NCI-H748 (cell line): Measurements from ENCODE around the gene CARD11.

Source experiments
- DNase-seq: peaks from one replicate; lab custom pipeline; 2025; ENCODE audit not compliant: unreplicated experiment; lab: John Stamatoyannopoulos, UW

CARD11 gene

DNA sequence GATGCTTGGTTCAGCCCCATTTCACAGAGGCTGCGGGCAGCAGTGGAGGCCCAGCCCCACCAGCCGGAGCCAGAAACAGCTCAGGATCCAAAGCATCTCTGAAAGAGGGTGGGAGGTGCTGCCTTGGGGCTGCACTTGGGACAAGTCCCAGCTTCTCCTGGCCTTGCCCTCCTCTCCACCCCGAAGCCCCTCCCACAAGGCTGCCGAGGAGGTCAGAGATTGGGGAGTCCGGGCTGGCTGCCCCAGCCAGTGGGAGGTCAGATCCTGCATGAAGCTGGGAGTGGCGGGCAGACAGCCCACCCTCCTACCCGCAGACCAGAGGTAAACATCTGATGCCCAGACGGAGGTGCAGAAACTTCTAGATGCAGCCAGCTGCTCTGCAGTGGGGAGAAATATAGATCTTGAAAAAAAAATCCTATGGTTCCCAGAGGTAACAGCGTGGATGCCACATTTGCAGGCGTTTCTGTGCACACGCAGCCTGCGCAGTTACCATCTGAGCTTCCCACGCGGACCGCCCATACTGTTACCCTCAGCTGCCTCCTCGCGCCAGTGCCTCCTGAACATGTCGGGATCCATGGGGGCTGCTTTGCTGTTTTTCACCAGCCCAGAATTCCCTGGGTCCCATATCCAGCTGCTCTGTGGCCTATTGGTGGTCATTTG is 162.7 kb downstream of the CARD11 start:
- DNase-seq: no peak

DNA sequence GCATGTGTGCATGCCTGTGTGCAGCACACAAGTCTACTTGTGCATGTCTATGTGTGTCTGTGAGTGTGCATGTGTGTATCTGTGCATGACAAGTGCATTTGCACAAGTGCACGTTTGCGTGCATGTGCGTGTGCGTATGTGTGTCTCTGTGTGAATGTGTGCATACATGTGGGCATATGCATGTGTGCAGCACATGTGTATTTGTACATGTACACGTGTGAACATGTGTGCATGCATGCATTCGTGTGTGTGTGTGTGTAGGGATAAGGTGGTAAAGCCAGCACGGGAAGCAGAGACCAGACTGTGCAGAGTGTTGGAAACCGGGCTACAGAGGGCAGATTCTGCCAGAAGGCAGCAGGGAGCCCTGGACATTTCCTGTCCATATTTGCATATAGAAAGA is 163.6 kb downstream of the CARD11 start:
- DNase-seq: no peak

DNA sequence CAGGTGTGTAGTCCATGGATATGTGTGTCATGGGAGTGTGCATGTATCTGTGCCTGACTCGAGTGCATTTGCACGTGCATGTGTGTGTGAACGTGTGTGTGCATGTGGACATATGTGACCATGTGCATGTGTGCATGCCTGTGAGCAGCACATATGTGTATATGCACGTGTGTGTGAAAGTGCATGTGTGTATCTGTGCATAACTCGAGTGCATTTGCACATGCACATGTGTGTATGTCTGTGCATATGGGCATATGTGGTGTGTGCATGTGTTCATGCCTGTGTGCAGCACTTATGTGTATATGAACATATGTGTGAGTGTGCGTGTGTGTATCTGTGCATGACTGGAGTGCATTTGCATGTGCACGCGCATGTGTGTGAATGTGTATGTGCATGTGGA is 164.3 kb downstream of the CARD11 start:
- no peak for DNase-seq

GRCh38 chr7:2878306-2878705 is 165.4 kb downstream of the CARD11 start:
- no peak for DNase-seq

- peak; percentile 64 for DNase-seq
Observed at GRCh38 chr7:2876031-2876731, 167.5 kb downstream of the CARD11 start.

GRCh38 chr7:2873686-2874551 is 169.7 kb downstream of the CARD11 start:
- DNase-seq: peak; percentile 37

DNA sequence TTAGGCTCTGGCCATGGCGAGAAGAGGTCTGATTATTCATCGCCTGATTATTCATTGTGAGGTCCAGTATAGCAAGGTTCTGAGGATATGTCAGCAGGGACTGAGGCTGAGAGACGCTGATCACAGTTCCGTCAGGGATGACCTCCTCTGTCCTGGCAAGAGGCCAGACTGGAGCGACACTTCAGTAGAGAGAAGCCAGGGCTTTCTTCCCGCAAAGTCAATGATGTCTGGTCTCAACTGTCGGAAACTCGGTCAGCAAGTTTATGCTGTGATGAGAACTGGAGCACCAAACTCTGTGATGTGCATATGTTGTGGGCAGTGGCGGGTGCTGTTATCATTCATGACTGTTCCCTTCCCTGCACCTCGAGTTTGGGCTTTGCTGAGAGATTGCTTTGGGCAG is 170.5 kb downstream of the CARD11 start:
- peak; percentile 64 for DNase-seq

DNA sequence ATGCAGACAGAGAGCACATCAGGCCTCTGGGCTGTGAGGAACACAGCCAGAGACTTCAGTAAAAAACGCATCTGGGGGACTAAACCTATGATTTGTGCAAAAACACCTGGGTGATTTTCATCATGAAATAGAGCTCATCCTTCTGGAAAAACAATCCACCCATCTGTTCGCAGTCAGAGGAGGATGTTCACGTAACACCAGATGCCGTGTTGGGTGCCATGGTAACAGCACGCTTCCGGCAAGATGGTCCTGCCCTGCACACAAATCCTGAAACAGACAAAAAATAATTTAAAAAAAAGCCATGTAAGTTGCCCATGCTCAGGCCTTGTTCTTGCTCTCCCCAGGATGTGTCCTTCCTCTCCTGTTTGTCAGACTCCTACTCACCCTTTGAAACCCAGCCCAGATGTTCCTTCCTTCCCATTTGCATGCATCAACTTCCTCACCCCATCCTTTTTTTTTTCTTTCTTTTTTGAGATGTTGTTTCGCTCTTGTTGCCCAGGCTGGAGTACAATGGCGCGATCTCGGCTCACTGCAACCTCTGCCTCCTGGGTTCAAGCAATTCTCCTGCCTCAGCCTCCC is 171.3 kb downstream of the CARD11 start:
- peak; percentile 86 for DNase-seq

- peak; percentile 41 for DNase-seq
Observed at GRCh38 chr7:2870471-2870931, 173.2 kb downstream of the CARD11 start.

DNA sequence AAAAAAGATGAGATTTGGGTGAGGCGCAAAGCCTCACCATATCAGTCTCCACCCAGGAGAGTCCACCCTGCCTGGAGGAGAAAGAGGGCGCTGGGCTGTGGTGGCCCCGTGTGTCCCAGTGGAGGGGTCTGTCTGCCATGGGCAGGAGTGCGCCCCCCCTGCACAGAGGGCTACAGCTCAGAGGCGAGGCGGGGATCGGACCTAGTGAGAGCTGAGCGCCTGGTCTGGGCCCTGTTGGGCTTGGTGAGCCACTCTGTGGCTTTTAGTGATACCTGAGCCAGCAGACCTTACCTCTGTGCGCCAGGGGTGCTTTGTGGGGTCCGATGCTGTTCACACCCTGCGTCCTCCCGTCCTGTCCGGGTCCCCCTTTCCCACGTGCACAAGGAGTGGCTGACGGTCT is 173.7 kb downstream of the CARD11 start:
- no peak for DNase-seq

- no peak for DNase-seq
Observed at GRCh38 chr7:2866601-2867000, 177.1 kb downstream of the CARD11 start.

GRCh38 chr7:2864999-2865670 is 178.5 kb downstream of the CARD11 start:
- DNase-seq: peak; percentile 62

DNA sequence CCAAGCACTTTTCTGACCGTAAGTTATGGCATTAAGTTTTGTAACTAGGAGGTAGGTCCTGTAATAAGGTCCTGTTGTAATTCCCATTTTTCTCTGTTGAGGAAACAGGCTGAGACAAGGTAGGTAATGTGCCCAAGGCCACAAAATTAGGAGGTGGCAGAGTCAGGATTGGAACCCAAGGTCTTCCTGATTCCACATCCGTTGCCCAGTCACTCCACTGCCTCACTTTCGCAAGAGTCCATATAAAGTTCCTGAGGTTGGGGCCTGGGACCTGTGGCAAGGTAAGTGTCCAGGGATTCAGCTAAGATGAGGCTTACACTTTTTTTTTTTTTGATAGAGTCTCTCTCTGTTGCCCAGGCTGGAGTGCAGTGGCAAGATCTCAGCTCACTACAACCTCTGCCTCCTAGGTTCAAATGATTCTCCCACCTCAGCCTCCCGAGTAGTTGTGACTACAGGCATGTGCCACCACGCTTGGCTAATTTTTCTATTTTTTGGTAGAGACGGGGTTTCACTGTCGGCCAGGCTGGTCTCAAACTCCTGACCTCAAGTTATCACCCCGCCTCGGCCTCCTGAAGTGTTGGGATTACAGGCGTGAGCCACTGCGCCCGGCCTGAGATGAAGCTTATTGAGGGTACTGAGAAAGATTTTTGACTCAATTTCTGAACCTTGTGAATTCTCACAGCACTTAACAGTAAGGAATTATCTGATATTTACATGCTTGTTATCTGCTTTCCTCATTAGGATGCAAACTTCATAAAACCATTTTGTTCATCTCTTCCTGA is 179.3 kb downstream of the CARD11 start:
- no peak for DNase-seq

DNA sequence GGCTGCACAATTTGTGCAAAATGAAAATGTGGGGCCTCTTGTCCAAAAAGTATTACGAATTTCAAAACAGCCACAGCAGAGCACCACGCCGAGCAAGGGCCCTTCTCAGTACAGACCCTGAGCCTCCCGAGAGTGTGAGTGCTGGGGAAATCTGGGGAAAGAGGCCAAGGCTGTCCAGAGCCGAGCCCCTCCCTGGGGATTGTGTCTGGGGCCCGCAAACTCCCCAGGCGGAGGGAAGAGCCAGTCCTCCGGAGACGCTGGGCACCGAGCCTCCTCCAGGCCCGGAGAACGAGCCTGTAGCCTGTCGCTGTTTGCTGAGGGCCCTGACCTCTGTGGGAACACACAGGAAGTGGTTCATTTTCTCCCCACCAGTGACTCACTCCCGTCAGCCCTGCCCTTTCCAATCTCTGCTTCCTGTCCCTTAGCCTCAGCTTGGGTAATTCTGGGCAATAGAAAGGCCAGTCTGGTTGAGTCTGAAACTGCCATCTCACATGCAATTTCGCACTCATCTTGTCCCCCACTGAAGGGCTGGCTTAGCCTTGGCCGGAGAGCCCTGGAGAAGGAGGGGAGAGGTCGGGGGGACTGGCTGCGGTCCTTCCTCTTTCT is 180.1 kb downstream of the CARD11 start:
- peak; percentile 33 for DNase-seq

GRCh38 chr7:2862831-2863361 is 180.8 kb downstream of the CARD11 start:
- no peak for DNase-seq

GRCh38 chr7:2861509-2861908 is 182.2 kb downstream of the CARD11 start:
- DNase-seq: no peak

GRCh38 chr7:2860627-2861133 is 183.0 kb downstream of the CARD11 start:
- peak; percentile 47 for DNase-seq

- no peak for DNase-seq
Observed at GRCh38 chr7:2859952-2860351, 183.7 kb downstream of the CARD11 start.

DNA sequence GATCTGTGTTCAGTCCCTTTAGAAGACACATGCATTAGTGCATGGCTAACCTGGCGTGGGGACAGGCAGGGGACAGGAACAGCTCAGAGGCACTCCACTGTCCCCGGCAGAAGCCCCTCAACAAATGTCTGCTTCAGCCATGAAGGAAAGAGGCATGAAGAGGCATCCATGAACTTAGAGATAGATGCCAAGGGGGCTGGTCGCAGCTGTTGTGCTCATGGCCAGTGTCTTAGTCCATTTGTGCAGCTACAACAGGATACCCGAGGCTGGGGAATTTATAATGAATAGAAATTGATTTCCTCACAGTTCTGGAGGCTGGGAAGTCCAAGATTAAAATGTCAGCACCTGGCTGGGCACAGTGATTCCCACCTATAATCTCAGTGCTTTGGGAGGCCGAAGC is 185.0 kb downstream of the CARD11 start:
- DNase-seq: no peak
